WTC11 (cell line): ENCODE data around the gene FHIT. TPM values are rescaled to one million over a fixed set of nuclear protein-coding genes. Genes with fewer than 3 reads are reported as not detected.

Experiments
- ATAC-seq: fragments of 200-7000 bp; cut with Tn5 transposase; 2 replicates; pipeline ENCODE4 v1.10.0; 2021; ENCODE audit warnings: mild to moderate bottlenecking, moderate library complexity
- CTCF ChIA-PET: fragments of 300-600 bp; sonication (Branson Sonifier 250); formaldehyde crosslinking; loops from one replicate; lab custom pipeline; 2021; ENCODE audit warnings: antibody characterized with exemption; lab: Charles Lee
- POLR2A ChIA-PET: fragments of 350-600 bp; sonication (Branson Sonifier 250); formaldehyde crosslinking; loops from one replicate; lab custom pipeline; 2021; ENCODE audit warnings: antibody characterized with exemption; lab: Charles Lee
- DNase-seq: peaks from one replicate; pipeline ENCODE4 v3.0.0; 2021; ENCODE audit warnings: low spot score
- H3K27ac Mint-ChIP-seq: 2 replicates; pipeline ENCODE4 v1.8.0; 2021; ENCODE audit warnings: mixed read lengths
- H3K27me3 Mint-ChIP-seq: 2 replicates; pipeline ENCODE4 v1.8.0; 2021; ENCODE audit warnings: low read depth, mild to moderate bottlenecking, moderate library complexity, mixed read lengths
- H3K36me3 Mint-ChIP-seq: 2 replicates; pipeline ENCODE4 v1.8.0; 2021; ENCODE audit warnings: mixed read lengths
- H3K4me1 Mint-ChIP-seq: 2 replicates; pipeline ENCODE4 v1.8.0; 2022; ENCODE audit warnings: mixed read lengths
- H3K4me3 Mint-ChIP-seq: 2 replicates; pipeline ENCODE4 v1.8.0; 2021; ENCODE audit warnings: mild to moderate bottlenecking, moderate library complexity, mixed read lengths
- H3K9me3 Mint-ChIP-seq: 2 replicates; pipeline ENCODE4 v1.8.0; 2021; ENCODE audit warnings: mixed read lengths
- EMX1 ChIP-seq: fragments of 250-450 bp; sonication (Bioruptor Pico); IDR thresholded peaks from 2 replicates; pipeline ENCODE4 v1.8.0; 2021; ENCODE audit warnings: mild to moderate bottlenecking
- FOXK1 ChIP-seq: sonication (generic); formaldehyde crosslinking; IDR thresholded peaks from 2 replicates; pipeline ENCODE4 v1.8.0; 2022; ENCODE audit warnings: mild to moderate bottlenecking, moderate library complexity, missing genetic modification reagents
- GABPB1 ChIP-seq: sonication (generic); formaldehyde crosslinking; IDR thresholded peaks from 2 replicates; pipeline ENCODE4 v1.8.1; 2023; ENCODE audit warnings: mild to moderate bottlenecking, missing genetic modification reagents
- MYBL2 ChIP-seq: sonication (generic); formaldehyde crosslinking; IDR thresholded peaks from 2 replicates; pipeline ENCODE4 v1.8.1; 2023; ENCODE audit warnings: mild to moderate bottlenecking, moderate library complexity, missing genetic modification reagents
- RORB ChIP-seq: fragments of 250-450 bp; sonication (Bioruptor Pico); IDR thresholded peaks from 2 replicates; pipeline ENCODE4 v1.9.0; 2021; ENCODE audit warnings: mild to moderate bottlenecking
- SMAD3 ChIP-seq: sonication (generic); formaldehyde crosslinking; IDR thresholded peaks from 2 replicates; pipeline ENCODE4 v1.8.0; 2022; ENCODE audit warnings: missing genetic modification reagents, mild to moderate bottlenecking, borderline replicate concordance
- ZNF138 ChIP-seq: sonication (generic); formaldehyde crosslinking; conservative IDR thresholded peaks from 2 replicates; pipeline ENCODE4 v1.8.1; 2022; ENCODE audit warnings: mild to moderate bottlenecking, moderate library complexity, missing genetic modification reagents
- ZNF219 ChIP-seq: sonication (generic); formaldehyde crosslinking; IDR thresholded peaks from 2 replicates; pipeline ENCODE4 v1.8.0; 2023; ENCODE audit warnings: missing genetic modification reagents, mild to moderate bottlenecking, borderline replicate concordance
- ZNF232 ChIP-seq: sonication (generic); formaldehyde crosslinking; IDR thresholded peaks from 2 replicates; pipeline ENCODE4 v1.8.0; 2022; ENCODE audit warnings: mild to moderate bottlenecking, missing genetic modification reagents
- ZNF263 ChIP-seq: sonication (generic); formaldehyde crosslinking; IDR thresholded peaks from 2 replicates; pipeline ENCODE4 v1.8.1; 2022; ENCODE audit warnings: low read depth, mild to moderate bottlenecking, moderate library complexity, missing genetic modification reagents
- total RNA-seq: library from RNA; stranded (reverse); gene quantifications from 3 replicates; pipeline ENCODE4 v1.2.3, GENCODE V29; 2021
- TF ChIP-seq, protein P1 (sequence below): sonication (generic); formaldehyde crosslinking; IDR thresholded peaks from 2 replicates; pipeline ENCODE4 v1.8.1; 2023; ENCODE audit warnings: mild to moderate bottlenecking, missing genetic modification reagents
- TF ChIP-seq, protein P2 (sequence below): sonication (generic); formaldehyde crosslinking; IDR thresholded peaks from 2 replicates; pipeline ENCODE4 v1.8.1; 2022; ENCODE audit warnings: mild to moderate bottlenecking, moderate library complexity, missing genetic modification reagents
- TF ChIP-seq, protein P3 (sequence below): fragments of 250-450 bp; sonication (Bioruptor Pico); conservative IDR thresholded peaks from 2 replicates; pipeline ENCODE4 v1.9.0; 2021; ENCODE audit warnings: mild to moderate bottlenecking
- TF ChIP-seq, protein P4 (sequence below): sonication (generic); formaldehyde crosslinking; IDR thresholded peaks from 2 replicates; pipeline ENCODE4 v1.8.1; 2022; ENCODE audit warnings: mild to moderate bottlenecking, missing genetic modification reagents, moderate library complexity, borderline replicate concordance
- TF ChIP-seq, protein P5 (sequence below): sonication (generic); formaldehyde crosslinking; IDR thresholded peaks from 2 replicates; pipeline ENCODE4 v1.8.1; 2023; ENCODE audit warnings: mild to moderate bottlenecking, missing genetic modification reagents, moderate library complexity
- TF ChIP-seq, protein P6 (sequence below): sonication (generic); formaldehyde crosslinking; IDR thresholded peaks from 2 replicates; pipeline ENCODE4 v1.8.1; 2023; ENCODE audit warnings: mild to moderate bottlenecking, moderate library complexity, missing genetic modification reagents
- TF ChIP-seq, protein P7 (sequence below): fragments of 250-450 bp; sonication (Bioruptor Pico); IDR thresholded peaks from 2 replicates; pipeline ENCODE4 v1.9.0; 2021; ENCODE audit warnings: mild to moderate bottlenecking
- TF ChIP-seq, protein P8 (sequence below): sonication (generic); formaldehyde crosslinking; IDR thresholded peaks from 2 replicates; pipeline ENCODE4 v1.8.0; 2023; ENCODE audit warnings: missing genetic modification reagents, mild to moderate bottlenecking, borderline replicate concordance

Gene FHIT
- total RNA-seq, 1 experiment from 2014 or later, result 2.6 TPM

DNA sequence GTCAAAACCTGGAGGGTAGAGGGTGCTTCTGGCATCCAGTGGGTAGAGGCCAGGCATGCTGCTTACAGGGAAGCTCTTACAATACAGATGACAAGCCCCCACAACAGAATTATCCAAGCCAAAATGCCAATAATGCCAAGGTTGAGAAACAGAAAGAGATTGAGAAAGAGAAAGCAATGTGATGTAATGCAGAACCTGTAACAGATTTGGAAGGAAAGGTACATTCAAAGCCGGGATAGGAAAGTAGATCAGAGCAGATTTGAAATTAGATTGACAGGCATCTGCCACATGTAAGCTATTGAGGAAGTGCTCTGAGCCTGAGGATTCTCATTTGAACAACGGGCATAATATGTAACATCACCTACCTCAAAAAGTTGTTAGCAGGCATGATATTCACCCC, 157.9 kb downstream of the FHIT start (continued):
- TF ChIP-seq, protein P1, sequence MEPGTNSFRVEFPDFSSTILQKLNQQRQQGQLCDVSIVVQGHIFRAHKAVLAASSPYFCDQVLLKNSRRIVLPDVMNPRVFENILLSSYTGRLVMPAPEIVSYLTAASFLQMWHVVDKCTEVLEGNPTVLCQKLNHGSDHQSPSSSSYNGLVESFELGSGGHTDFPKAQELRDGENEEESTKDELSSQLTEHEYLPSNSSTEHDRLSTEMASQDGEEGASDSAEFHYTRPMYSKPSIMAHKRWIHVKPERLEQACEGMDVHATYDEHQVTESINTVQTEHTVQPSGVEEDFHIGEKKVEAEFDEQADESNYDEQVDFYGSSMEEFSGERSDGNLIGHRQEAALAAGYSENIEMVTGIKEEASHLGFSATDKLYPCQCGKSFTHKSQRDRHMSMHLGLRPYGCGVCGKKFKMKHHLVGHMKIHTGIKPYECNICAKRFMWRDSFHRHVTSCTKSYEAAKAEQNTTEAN (CRISPR knock-in tag), result no peak
- TF ChIP-seq, protein P2, sequence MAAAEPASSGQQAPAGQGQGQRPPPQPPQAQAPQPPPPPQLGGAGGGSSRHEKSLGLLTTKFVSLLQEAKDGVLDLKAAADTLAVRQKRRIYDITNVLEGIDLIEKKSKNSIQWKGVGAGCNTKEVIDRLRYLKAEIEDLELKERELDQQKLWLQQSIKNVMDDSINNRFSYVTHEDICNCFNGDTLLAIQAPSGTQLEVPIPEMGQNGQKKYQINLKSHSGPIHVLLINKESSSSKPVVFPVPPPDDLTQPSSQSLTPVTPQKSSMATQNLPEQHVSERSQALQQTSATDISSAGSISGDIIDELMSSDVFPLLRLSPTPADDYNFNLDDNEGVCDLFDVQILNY (CRISPR knock-in tag), result no peak
- no peak for TF ChIP-seq GABPB1 (CRISPR knock-in tag)
- TF ChIP-seq EMX1 (CRISPR knock-in tag), result no peak
- TF ChIP-seq, protein P3, sequence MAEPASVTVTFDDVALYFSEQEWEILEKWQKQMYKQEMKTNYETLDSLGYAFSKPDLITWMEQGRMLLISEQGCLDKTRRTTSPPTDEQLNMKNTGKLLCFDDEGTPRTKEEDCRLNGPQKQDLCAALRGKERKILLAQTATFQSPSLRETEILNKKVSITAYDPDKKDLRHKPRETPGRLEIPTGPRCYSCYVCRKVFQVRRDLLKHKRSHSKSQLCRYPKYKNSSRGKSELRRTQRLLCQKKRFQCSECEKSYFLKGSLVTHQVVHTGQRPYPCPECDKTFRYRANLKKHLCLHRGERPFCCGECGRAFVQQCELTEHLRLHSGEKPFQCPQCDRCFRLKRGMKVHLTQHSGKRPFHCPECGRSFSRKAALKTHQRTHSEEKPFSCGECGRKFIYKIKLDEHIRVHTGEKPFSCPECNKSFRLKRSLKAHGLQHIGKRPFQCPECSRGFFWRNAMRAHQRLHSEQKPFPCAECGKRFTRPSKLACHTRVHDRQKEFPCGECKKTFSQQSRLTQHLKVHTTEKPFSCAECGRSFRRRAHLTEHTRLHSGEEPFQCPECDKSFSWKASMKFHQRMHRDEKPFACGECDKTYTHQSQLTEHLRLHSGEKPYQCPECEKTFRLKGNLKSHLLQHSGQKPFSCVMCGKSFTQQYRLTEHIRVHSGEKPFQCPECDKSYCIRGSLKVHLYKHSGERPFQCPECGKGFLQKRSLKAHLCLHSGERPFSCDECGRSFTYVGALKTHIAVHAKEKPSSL, result no peak
- TF ChIP-seq MYBL2, result no peak
- TF ChIP-seq, protein P4, sequence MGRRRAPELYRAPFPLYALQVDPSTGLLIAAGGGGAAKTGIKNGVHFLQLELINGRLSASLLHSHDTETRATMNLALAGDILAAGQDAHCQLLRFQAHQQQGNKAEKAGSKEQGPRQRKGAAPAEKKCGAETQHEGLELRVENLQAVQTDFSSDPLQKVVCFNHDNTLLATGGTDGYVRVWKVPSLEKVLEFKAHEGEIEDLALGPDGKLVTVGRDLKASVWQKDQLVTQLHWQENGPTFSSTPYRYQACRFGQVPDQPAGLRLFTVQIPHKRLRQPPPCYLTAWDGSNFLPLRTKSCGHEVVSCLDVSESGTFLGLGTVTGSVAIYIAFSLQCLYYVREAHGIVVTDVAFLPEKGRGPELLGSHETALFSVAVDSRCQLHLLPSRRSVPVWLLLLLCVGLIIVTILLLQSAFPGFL (CRISPR knock-in tag), result no peak

DNA sequence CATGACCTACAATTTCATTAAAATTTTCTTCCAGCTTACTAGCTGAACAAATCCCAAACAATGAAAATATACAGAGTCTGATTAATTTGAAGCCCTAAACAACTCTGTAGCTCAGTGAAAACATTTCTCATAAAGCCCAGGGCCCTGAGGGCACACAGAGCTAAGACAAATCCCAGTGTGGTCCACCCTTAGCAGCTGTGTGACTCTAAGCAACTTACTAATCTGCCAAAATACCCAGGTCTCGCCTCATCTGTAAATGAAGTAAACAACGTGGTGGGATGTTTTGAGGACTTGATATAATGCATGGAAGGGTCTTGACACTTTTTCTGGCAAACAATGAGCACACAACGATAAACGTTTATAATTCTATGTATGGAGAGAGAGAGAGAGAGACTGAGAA, 158.4 kb downstream of the FHIT start:
- DNase-seq (no peak), ATAC-seq (no peak)
- POLR2A ChIA-PET, result no interaction called here
- no peak for TF ChIP-seq ZNF232
- TF ChIP-seq, protein P5, sequence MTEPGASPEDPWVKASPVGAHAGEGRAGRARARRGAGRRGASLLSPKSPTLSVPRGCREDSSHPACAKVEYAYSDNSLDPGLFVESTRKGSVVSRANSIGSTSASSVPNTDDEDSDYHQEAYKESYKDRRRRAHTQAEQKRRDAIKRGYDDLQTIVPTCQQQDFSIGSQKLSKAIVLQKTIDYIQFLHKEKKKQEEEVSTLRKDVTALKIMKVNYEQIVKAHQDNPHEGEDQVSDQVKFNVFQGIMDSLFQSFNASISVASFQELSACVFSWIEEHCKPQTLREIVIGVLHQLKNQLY (CRISPR knock-in tag), result no peak
- TF ChIP-seq, protein P1 (CRISPR knock-in tag), result no peak
- no peak for TF ChIP-seq RORB (CRISPR knock-in tag)
- TF ChIP-seq SMAD3 (CRISPR knock-in tag), result no peak
- TF ChIP-seq, protein P6, sequence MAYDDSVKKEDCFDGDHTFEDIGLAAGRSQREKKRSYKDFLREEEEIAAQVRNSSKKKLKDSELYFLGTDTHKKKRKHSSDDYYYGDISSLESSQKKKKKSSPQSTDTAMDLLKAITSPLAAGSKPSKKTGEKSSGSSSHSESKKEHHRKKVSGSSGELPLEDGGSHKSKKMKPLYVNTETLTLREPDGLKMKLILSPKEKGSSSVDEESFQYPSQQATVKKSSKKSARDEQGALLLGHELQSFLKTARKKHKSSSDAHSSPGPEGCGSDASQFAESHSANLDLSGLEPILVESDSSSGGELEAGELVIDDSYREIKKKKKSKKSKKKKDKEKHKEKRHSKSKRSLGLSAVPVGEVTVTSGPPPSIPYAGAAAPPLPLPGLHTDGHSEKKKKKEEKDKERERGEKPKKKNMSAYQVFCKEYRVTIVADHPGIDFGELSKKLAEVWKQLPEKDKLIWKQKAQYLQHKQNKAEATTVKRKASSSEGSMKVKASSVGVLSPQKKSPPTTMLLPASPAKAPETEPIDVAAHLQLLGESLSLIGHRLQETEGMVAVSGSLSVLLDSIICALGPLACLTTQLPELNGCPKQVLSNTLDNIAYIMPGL, result no peak
- TF ChIP-seq FOXK1 (CRISPR knock-in tag), result no peak
- TF ChIP-seq ZNF138 (CRISPR knock-in tag), result no peak
- TF ChIP-seq MYBL2, result no peak
- TF ChIP-seq ZNF263 (CRISPR knock-in tag), result no peak
- TF ChIP-seq, protein P7, sequence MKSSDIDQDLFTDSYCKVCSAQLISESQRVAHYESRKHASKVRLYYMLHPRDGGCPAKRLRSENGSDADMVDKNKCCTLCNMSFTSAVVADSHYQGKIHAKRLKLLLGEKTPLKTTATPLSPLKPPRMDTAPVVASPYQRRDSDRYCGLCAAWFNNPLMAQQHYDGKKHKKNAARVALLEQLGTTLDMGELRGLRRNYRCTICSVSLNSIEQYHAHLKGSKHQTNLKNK (CRISPR knock-in tag), result no peak
- no peak for TF ChIP-seq ZNF219
- TF ChIP-seq, protein P4 (CRISPR knock-in tag), result no peak
- TF ChIP-seq, protein P8, sequence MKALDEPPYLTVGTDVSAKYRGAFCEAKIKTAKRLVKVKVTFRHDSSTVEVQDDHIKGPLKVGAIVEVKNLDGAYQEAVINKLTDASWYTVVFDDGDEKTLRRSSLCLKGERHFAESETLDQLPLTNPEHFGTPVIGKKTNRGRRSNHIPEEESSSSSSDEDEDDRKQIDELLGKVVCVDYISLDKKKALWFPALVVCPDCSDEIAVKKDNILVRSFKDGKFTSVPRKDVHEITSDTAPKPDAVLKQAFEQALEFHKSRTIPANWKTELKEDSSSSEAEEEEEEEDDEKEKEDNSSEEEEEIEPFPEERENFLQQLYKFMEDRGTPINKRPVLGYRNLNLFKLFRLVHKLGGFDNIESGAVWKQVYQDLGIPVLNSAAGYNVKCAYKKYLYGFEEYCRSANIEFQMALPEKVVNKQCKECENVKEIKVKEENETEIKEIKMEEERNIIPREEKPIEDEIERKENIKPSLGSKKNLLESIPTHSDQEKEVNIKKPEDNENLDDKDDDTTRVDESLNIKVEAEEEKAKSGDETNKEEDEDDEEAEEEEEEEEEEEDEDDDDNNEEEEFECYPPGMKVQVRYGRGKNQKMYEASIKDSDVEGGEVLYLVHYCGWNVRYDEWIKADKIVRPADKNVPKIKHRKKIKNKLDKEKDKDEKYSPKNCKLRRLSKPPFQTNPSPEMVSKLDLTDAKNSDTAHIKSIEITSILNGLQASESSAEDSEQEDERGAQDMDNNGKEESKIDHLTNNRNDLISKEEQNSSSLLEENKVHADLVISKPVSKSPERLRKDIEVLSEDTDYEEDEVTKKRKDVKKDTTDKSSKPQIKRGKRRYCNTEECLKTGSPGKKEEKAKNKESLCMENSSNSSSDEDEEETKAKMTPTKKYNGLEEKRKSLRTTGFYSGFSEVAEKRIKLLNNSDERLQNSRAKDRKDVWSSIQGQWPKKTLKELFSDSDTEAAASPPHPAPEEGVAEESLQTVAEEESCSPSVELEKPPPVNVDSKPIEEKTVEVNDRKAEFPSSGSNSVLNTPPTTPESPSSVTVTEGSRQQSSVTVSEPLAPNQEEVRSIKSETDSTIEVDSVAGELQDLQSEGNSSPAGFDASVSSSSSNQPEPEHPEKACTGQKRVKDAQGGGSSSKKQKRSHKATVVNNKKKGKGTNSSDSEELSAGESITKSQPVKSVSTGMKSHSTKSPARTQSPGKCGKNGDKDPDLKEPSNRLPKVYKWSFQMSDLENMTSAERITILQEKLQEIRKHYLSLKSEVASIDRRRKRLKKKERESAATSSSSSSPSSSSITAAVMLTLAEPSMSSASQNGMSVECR (CRISPR knock-in tag), result no peak

More for the DNA sequence above, 158.4 kb downstream of the FHIT start:
- Mint-ChIP-seq H3K9me3 (no peaks in the 10 kb centered on the region), H3K27me3 (no peaks in the 10 kb centered on the region), H3K4me1 (peaks cover 10% of the 10 kb centered on the region), H3K4me3 (no peak overlapping the region), H3K36me3 (no peaks in the 10 kb centered on the region), H3K27ac (no peak overlapping the region)
- CTCF ChIA-PET, result no interaction called here
